HG03432 (cell line): ENCODE measurements around the gene R3HCC1L.
"Not testable (repeated sequence)": the region's sequence is repeated elsewhere in the genome, so short reads cannot be mapped to it uniquely, and the experiment has no call there.

Source experiments
- ATAC-seq: cut with Tn5 transposase; IDR thresholded peaks from one replicate; pipeline ENCODE4 v1.9.1; 2021; ENCODE audit warnings: mild to moderate bottlenecking, moderate library complexity; ENCODE audit not compliant: unreplicated experiment

The R3HCC1L gene

GRCh38 chr10:98128802-98129201, 5.7 kb upstream of the R3HCC1L start:
- ATAC-seq, result no peak

- no peak for ATAC-seq
Measured at GRCh38 chr10:98131619-98132018, 2.8 kb upstream of the R3HCC1L start.

- peak; percentile 40 for ATAC-seq
Measured at GRCh38 chr10:98133075-98133752, 1.2 kb upstream of the R3HCC1L start.

GRCh38 chr10:98134117-98134430, 383 bp upstream of the R3HCC1L start:
- ATAC-seq, result no peak

- ATAC-seq, result no peak
Measured at GRCh38 chr10:98135222-98135899, 904 bp downstream of the R3HCC1L start.

GRCh38 chr10:98136775-98137174, 2.3 kb downstream of the R3HCC1L start:
- ATAC-seq, result not testable (repeated sequence)

- ATAC-seq, result no peak
Measured at GRCh38 chr10:98138031-98138430, 3.6 kb downstream of the R3HCC1L start.

- no peak for ATAC-seq
Measured at GRCh38 chr10:98139431-98139830, 5.0 kb downstream of the R3HCC1L start.

- no peak for ATAC-seq
Measured at GRCh38 chr10:98141484-98142073, 7.1 kb downstream of the R3HCC1L start.

- ATAC-seq, result no peak
Measured at GRCh38 chr10:98144985-98145384, 10.5 kb downstream of the R3HCC1L start.

GRCh38 chr10:98149858-98150257, 15.4 kb downstream of the R3HCC1L start:
- no peak for ATAC-seq

GRCh38 chr10:98150544-98150943, 16.1 kb downstream of the R3HCC1L start:
- no peak for ATAC-seq

- ATAC-seq, result not testable (repeated sequence)
Measured at GRCh38 chr10:98152778-98153177, 18.3 kb downstream of the R3HCC1L start.

GRCh38 chr10:98153213-98153958, 18.9 kb downstream of the R3HCC1L start:
- ATAC-seq, result not testable (repeated sequence)

- no peak for ATAC-seq
Measured at GRCh38 chr10:98154076-98154475, 19.6 kb downstream of the R3HCC1L start.

GRCh38 chr10:98158576-98158975, 24.1 kb downstream of the R3HCC1L start:
- no peak for ATAC-seq

- no peak for ATAC-seq
Measured at GRCh38 chr10:98163941-98164340, 29.5 kb downstream of the R3HCC1L start.

GRCh38 chr10:98167191-98167590, 32.7 kb downstream of the R3HCC1L start:
- peak; percentile 59 for ATAC-seq

- ATAC-seq, result peak; percentile 60
Measured at GRCh38 chr10:98168147-98168546, 33.7 kb downstream of the R3HCC1L start.

- ATAC-seq, result no peak
Measured at GRCh38 chr10:98168766-98169165, 34.3 kb downstream of the R3HCC1L start.

- peak; percentile 55 for ATAC-seq
Measured at GRCh38 chr10:98169379-98169778, 34.9 kb downstream of the R3HCC1L start.
